ENCODE results near the gene CHM.

DNA sequence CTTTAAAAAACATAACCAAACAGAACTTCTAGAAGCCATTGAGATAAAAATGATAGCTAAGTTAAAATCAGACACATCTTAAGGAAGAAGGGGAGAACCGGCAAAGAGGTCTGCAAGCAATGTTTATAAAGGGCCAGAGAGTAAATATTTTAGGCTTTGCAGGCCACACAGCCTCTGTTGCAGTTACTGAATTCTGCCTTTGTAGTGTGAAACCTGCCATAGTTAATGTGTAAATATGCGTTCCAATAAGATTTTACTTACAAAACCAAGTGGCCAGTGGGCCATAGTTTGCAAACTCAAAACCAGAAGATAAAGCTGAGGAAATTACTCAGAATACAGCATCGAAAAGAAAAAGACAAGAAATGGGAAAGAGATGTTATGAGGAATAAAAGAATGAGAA is 33.6 kb downstream of the CHM start:
- TF ChIP-seq YY1 (IDR thresholded peaks at IDR 0.05; ENCODE audit: insufficient read depth, insufficient read length), result no peak
- TF ChIP-seq ZNF274 (IDR thresholded peaks at IDR 0.05; ENCODE audit: low read depth, low read length), result no peak
